Ishikawa (cell line): ENCODE data around the gene ARMC2.

Source experiments
- CEBPB ChIP-seq: IDR thresholded peaks from 2 replicates; pipeline ENCODE4 v1.6.1; 2012
- CREB1 ChIP-seq: IDR thresholded peaks from 2 replicates; pipeline ENCODE4 v1.6.1; 2012; ENCODE audit warnings: low read depth
- EGR1 ChIP-seq: IDR thresholded peaks from 2 replicates; pipeline ENCODE4 v1.6.1; 2012
- EP300 ChIP-seq: IDR thresholded peaks from 2 replicates; pipeline ENCODE4 v1.6.1; 2012; ENCODE audit warnings: borderline replicate concordance
- FOXM1 ChIP-seq: IDR thresholded peaks from 2 replicates; pipeline ENCODE4 v1.6.1; 2012; ENCODE audit warnings: low read depth, borderline replicate concordance
- MAX ChIP-seq: IDR thresholded peaks from 2 replicates; pipeline ENCODE4 v1.6.1; 2012
- NFIC ChIP-seq: IDR thresholded peaks from 2 replicates; pipeline ENCODE4 v1.6.1; 2012
- RAD21 ChIP-seq: IDR thresholded peaks from 2 replicates; pipeline ENCODE4 v1.6.1; 2012; ENCODE audit warnings: low read depth
- REST ChIP-seq: IDR thresholded peaks from 2 replicates; pipeline ENCODE4 v1.6.1; 2012; ENCODE audit warnings: low read depth, mild to moderate bottlenecking
- TAF1 ChIP-seq: IDR thresholded peaks from 2 replicates; pipeline ENCODE4 v1.6.1; 2012; ENCODE audit warnings: low read depth, mild to moderate bottlenecking
- TCF12 ChIP-seq: IDR thresholded peaks from 2 replicates; pipeline ENCODE4 v1.6.1; 2012; ENCODE audit warnings: low read depth
- TEAD4 ChIP-seq: IDR thresholded peaks from 2 replicates; pipeline ENCODE4 v1.6.1; 2012
- USF1 ChIP-seq: IDR thresholded peaks from 2 replicates; pipeline ENCODE4 v1.6.1; 2012
- YY1 ChIP-seq: IDR thresholded peaks from 2 replicates; pipeline ENCODE4 v1.6.1; 2012; ENCODE audit warnings: low read depth
- ZBTB7A ChIP-seq: IDR thresholded peaks from 2 replicates; pipeline ENCODE4 v1.6.1; 2012; ENCODE audit warnings: low read depth

The ARMC2 gene

GRCh38 chr6:108896111-108896661 is 48.0 kb downstream of the ARMC2 start:
- TF ChIP-seq MAX (no peak), EP300 (no peak), TEAD4 (no peak), REST (no peak), USF1 (no peak)

GRCh38 chr6:108897371-108897770 is 49.1 kb downstream of the ARMC2 start:
- TF ChIP-seq FOXM1 (no peak), TAF1 (no peak)

GRCh38 chr6:108902382-108902792 is 54.2 kb downstream of the ARMC2 start:
- TF ChIP-seq CEBPB: no peak
- no peak for TF ChIP-seq YY1
- TF ChIP-seq REST: no peak

GRCh38 chr6:108903796-108904195 is 55.6 kb downstream of the ARMC2 start:
- TF ChIP-seq MAX: no peak
- no peak for TF ChIP-seq TCF12
- no peak for TF ChIP-seq FOXM1
- TF ChIP-seq TEAD4: no peak
- no peak for TF ChIP-seq EGR1
- no peak for TF ChIP-seq RAD21
- no peak for TF ChIP-seq ZBTB7A
- TF ChIP-seq TAF1: no peak
- no peak for TF ChIP-seq REST
- TF ChIP-seq EP300: no peak
- no peak for TF ChIP-seq USF1
- no peak for TF ChIP-seq CREB1
- TF ChIP-seq NFIC: no peak
- TF ChIP-seq YY1: no peak
- TF ChIP-seq CEBPB: no peak

- TF ChIP-seq CEBPB (no peak), YY1 (no peak), FOXM1 (no peak), EGR1 (no peak), USF1 (no peak), TEAD4 (no peak), CREB1 (no peak), TAF1 (no peak), TCF12 (no peak), EP300 (no peak), RAD21 (no peak)
Observed at GRCh38 chr6:108904741-108905140, 56.5 kb downstream of the ARMC2 start.
